Panc1 (cell line): Measurements from ENCODE around the gene DDOST. TPM values are rescaled to one million over a fixed set of nuclear protein-coding genes. Genes with fewer than 3 reads are reported as not detected.
"Not testable (repeated sequence)": the region's sequence is repeated elsewhere in the genome, so short reads cannot be mapped to it uniquely, and the experiment has no call there.

Experiments used
- ATAC-seq: fragments of 200-7000 bp; cut with Tn5 transposase; 2 replicates; pipeline ENCODE4 v1.9.1; 2020; ENCODE audit warnings: mild to moderate bottlenecking, moderate library complexity
- BruUV-seq: library from RNA; stranded (reverse); fragments of 400-500 nt; replicated peaks from 2 replicates; lab custom pipeline; 2021; lab: Mats Ljungman, UMichigan
- CTCF ChIA-PET: fragments of 300-600 bp; sonication (Branson Sonifier 250); formaldehyde crosslinking; loops from one replicate; lab custom pipeline; 2022; ENCODE audit warnings: antibody characterized with exemption; lab: Charles Lee
- POLR2A ChIA-PET: fragments of 300-600 bp; sonication (Branson Sonifier 250); formaldehyde crosslinking; loops from one replicate; lab custom pipeline; 2022; ENCODE audit warnings: antibody characterized with exemption; lab: Charles Lee
- DNase-seq: peaks from one replicate; pipeline ENCODE4 v3.0.0-alpha.2; 2010; ENCODE audit warnings: low read depth, low spot score
- H3K27ac ChIP-seq: 2 replicates; pipeline ENCODE4 v1.5.1; 2011; ENCODE audit warnings: mild to moderate bottlenecking, low read length, inconsistent platforms
- H3K27me3 ChIP-seq: fragments of 200-500 bp; sonication (Bioruptor generic); 2 replicates; pipeline ENCODE4 v1.6.0; 2014; ENCODE audit warnings: low read length, inconsistent platforms; ENCODE audit not compliant: control insufficient read depth, insufficient read depth
- H3K36me3 ChIP-seq: fragments of 200-500 bp; sonication (Bioruptor generic); 2 replicates; pipeline ENCODE4 v1.5.1; 2014; ENCODE audit warnings: inconsistent platforms, mild to moderate bottlenecking, low read length, moderate library complexity; ENCODE audit not compliant: control insufficient read depth, insufficient read depth
- H3K4me1 ChIP-seq: 2 replicates; pipeline ENCODE4 v1.5.1; 2011; ENCODE audit warnings: inconsistent platforms, mild to moderate bottlenecking, low read length, moderate library complexity; ENCODE audit not compliant: control insufficient read depth, insufficient read depth
- H3K4me3 ChIP-seq, 2 experiments: 2 replicates each; pipeline ENCODE4 v1.5.1; 2011 to 2012; ENCODE audit warnings: low read depth in 2 of 2, low read length in 2 of 2, mild to moderate bottlenecking in 2 of 2, inconsistent platforms in 1 of 2, moderate library complexity in 1 of 2
- H3K9me3 ChIP-seq: fragments of 200-500 bp; sonication (Bioruptor generic); 2 replicates; pipeline ENCODE4 v1.5.1; 2014; ENCODE audit warnings: low read depth, mild to moderate bottlenecking, inconsistent platforms, low read length, moderate library complexity; ENCODE audit not compliant: control insufficient read depth, insufficient read depth
- POLR2AphosphoS5 ChIP-seq: IDR thresholded peaks from 2 replicates; pipeline ENCODE4 v1.6.1; 2012; ENCODE audit warnings: mild to moderate bottlenecking, low read depth, low read length, moderate library complexity
- SIN3A ChIP-seq: IDR thresholded peaks from 2 replicates; pipeline ENCODE4 v1.6.1; 2012; ENCODE audit warnings: low read depth, mild to moderate bottlenecking, low read length, moderate library complexity, borderline replicate concordance; ENCODE audit not compliant: insufficient read depth
- TCF7L2 ChIP-seq: IDR thresholded peaks from 2 replicates; pipeline ENCODE4 v1.6.1; 2011; ENCODE audit warnings: mild to moderate bottlenecking, low read depth, low read length, inconsistent platforms
- in situ Hi-C: cut with HindIII; loops from 2 replicates; pipeline ENCODE4 v1.10.0; 2016; ENCODE audit warnings: low sequenced_read_pairs, low pct_unique_long_range_greater_than_20kb
- intact Hi-C: fragments of 100-400 bp; cut with micrococcal nuclease; formaldehyde crosslinking; loops from one replicate; pipeline ENCODE4 v1.10.0; 2022; ENCODE audit not compliant: unreplicated experiment
- total RNA-seq: library from RNA; stranded (reverse); gene quantifications from one replicate; pipeline ENCODE4 v1.2.1, GENCODE V29; 2021; ENCODE audit not compliant: unreplicated experiment
- TF ChIP-seq, protein P1 (sequence below), 2 experiments: IDR thresholded peaks; 2 replicates each; pipeline ENCODE4 v1.6.1; 2011 to 2012; ENCODE audit warnings: low read depth in 2 of 2, control low read depth in 1 of 2, low read length in 1 of 2, mild to moderate bottlenecking in 1 of 2, moderate library complexity in 1 of 2; ENCODE audit not compliant: insufficient read depth in 1 of 2
- TF ChIP-seq, protein P2 (sequence below): fragments of 450-650 bp; IDR thresholded peaks from 2 replicates; pipeline ENCODE4 v1.5.1; 2017; ENCODE audit warnings: mild to moderate bottlenecking

The DDOST gene
- total RNA-seq, 1 experiment from 2014 or later: 337 TPM

DNA sequence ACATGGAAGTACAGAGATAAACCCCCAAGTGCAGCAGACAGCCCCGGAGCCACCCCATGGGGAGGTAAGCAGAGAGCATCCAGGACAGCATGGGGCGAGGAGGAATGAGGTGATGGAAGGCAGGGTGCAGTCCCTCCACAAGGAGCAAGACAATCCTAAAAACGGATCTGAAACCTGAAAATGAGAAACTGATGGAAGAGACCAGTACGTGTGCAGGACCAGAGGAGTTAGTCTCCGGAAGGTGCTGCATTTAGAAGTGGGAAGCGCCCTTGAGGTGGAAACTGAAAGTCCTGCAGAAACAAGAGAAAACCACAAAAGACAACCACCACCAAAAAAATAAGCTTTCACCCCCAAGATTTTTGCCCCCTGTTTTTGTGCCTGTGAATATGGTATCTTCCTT is 17.4 kb upstream of the DDOST start:
- Histone ChIP-seq H3K36me3 (no peaks in the 10 kb centered on the region), H3K27me3 (no peaks in the 10 kb centered on the region), H3K9me3 (no peaks in the 10 kb centered on the region), H3K27ac (no peak overlapping the region), H3K4me1 (no peaks in the 10 kb centered on the region), H3K4me3 (no peak overlapping the region)
- no TSS peak for BruUV-seq
- ChIA-PET POLR2A (no interaction called here), CTCF (no interaction called here)
- in situ Hi-C loops (no loop called here), intact Hi-C loops (no loop called here)
- TF ChIP-seq, protein P1, sequence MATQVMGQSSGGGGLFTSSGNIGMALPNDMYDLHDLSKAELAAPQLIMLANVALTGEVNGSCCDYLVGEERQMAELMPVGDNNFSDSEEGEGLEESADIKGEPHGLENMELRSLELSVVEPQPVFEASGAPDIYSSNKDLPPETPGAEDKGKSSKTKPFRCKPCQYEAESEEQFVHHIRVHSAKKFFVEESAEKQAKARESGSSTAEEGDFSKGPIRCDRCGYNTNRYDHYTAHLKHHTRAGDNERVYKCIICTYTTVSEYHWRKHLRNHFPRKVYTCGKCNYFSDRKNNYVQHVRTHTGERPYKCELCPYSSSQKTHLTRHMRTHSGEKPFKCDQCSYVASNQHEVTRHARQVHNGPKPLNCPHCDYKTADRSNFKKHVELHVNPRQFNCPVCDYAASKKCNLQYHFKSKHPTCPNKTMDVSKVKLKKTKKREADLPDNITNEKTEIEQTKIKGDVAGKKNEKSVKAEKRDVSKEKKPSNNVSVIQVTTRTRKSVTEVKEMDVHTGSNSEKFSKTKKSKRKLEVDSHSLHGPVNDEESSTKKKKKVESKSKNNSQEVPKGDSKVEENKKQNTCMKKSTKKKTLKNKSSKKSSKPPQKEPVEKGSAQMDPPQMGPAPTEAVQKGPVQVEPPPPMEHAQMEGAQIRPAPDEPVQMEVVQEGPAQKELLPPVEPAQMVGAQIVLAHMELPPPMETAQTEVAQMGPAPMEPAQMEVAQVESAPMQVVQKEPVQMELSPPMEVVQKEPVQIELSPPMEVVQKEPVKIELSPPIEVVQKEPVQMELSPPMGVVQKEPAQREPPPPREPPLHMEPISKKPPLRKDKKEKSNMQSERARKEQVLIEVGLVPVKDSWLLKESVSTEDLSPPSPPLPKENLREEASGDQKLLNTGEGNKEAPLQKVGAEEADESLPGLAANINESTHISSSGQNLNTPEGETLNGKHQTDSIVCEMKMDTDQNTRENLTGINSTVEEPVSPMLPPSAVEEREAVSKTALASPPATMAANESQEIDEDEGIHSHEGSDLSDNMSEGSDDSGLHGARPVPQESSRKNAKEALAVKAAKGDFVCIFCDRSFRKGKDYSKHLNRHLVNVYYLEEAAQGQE (IDR thresholded peaks at IDR 0.05; ENCODE audit: insufficient read depth in 1 of 2, low read depth in 2 of 2, low read length in 1 of 2): no peak
- TF ChIP-seq TCF7L2: no peak
- TF ChIP-seq POLR2AphosphoS5: no peak
- TF ChIP-seq, protein P2, sequence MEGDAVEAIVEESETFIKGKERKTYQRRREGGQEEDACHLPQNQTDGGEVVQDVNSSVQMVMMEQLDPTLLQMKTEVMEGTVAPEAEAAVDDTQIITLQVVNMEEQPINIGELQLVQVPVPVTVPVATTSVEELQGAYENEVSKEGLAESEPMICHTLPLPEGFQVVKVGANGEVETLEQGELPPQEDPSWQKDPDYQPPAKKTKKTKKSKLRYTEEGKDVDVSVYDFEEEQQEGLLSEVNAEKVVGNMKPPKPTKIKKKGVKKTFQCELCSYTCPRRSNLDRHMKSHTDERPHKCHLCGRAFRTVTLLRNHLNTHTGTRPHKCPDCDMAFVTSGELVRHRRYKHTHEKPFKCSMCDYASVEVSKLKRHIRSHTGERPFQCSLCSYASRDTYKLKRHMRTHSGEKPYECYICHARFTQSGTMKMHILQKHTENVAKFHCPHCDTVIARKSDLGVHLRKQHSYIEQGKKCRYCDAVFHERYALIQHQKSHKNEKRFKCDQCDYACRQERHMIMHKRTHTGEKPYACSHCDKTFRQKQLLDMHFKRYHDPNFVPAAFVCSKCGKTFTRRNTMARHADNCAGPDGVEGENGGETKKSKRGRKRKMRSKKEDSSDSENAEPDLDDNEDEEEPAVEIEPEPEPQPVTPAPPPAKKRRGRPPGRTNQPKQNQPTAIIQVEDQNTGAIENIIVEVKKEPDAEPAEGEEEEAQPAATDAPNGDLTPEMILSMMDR: no peak
- TF ChIP-seq SIN3A: no peak
- ATAC-seq (no peak), DNase-seq (no peak)

GRCh38 chr1:20673626-20674025 is 12.5 kb upstream of the DDOST start:
- H3K4me3 ChIP-seq, H3K36me3 ChIP-seq, H3K9me3 ChIP-seq, DNase-seq, H3K27me3 ChIP-seq, H3K27ac ChIP-seq, ATAC-seq, in situ Hi-C loops, BruUV-seq, H3K4me1 ChIP-seq, POLR2A ChIA-PET, intact Hi-C loops: not testable (repeated sequence)
- CTCF ChIA-PET: interaction anchor here (0.7 kb wide), 1 partner anchor 9 kb away, joined by 8 read pairs; no protein-coding TSS in a partner anchor

GRCh38 chr1:20672265-20672632 is 11.1 kb upstream of the DDOST start:
- TF ChIP-seq, protein P2: no peak
- no peak for TF ChIP-seq TCF7L2
- TF ChIP-seq SIN3A: no peak
- TF ChIP-seq, protein P1 (IDR thresholded peaks at IDR 0.05; ENCODE audit: insufficient read depth in 1 of 2, low read depth in 2 of 2, low read length in 1 of 2): no peak
- TF ChIP-seq POLR2AphosphoS5: no peak
- H3K4me1 ChIP-seq: no peaks in the 10 kb centered on the region
- H3K27me3 ChIP-seq: no peaks in the 10 kb centered on the region
- no peak overlapping the region for H3K4me3 ChIP-seq
- intact Hi-C loops (no loop called here), in situ Hi-C loops (no loop called here)
- ATAC-seq (no peak), DNase-seq (no peak)
- no peak overlapping the region for H3K27ac ChIP-seq
- no TSS peak for BruUV-seq
- no peaks in the 10 kb centered on the region for H3K9me3 ChIP-seq
- ChIA-PET CTCF (no interaction called here), POLR2A (no interaction called here)
- no peaks in the 10 kb centered on the region for H3K36me3 ChIP-seq
